MM.1S (cell line): ENCODE data around the gene FFAR2.

ENCODE experiments used
- DNase-seq: peaks from one replicate; pipeline ENCODE4 v3.0.0-alpha.2; 2015
- H2AFZ ChIP-seq: fragments of 300-600 bp; sonication (generic); 2 replicates; pipeline ENCODE4 v1.6.0; 2016; ENCODE audit warnings: antibody characterized with exemption, low read length
- H3F3A ChIP-seq: fragments of 300-600 bp; sonication (generic); 2 replicates; pipeline ENCODE4 v1.6.1; 2016; ENCODE audit warnings: mild to moderate bottlenecking, antibody characterized with exemption, low read length, moderate library complexity, mixed read lengths; ENCODE audit not compliant: insufficient read depth
- H3K27ac ChIP-seq: fragments of 300-600 bp; sonication (generic); 2 replicates; pipeline ENCODE4 v1.5.1; 2016; ENCODE audit warnings: mild to moderate bottlenecking, low read length
- H3K27me3 ChIP-seq: fragments of 300-600 bp; sonication (generic); replicated peaks from 2 replicates; pipeline ENCODE4 v1.6.0; 2016; ENCODE audit warnings: low read length; ENCODE audit not compliant: insufficient read depth
- H3K36me3 ChIP-seq: fragments of 300-600 bp; sonication (generic); replicated peaks from 2 replicates; pipeline ENCODE4 v1.6.1; 2016; ENCODE audit warnings: mild to moderate bottlenecking, low read length, mixed read lengths; ENCODE audit not compliant: insufficient read depth
- H3K4me1 ChIP-seq: fragments of 300-600 bp; sonication (generic); 2 replicates; pipeline ENCODE4 v1.6.1; 2016; ENCODE audit warnings: low read length, mixed read lengths
- H3K4me2 ChIP-seq: fragments of 300-600 bp; sonication (generic); 2 replicates; pipeline ENCODE4 v1.6.0; 2016; ENCODE audit warnings: low read depth, low read length
- H3K4me3 ChIP-seq: fragments of 300-600 bp; sonication (generic); 2 replicates; pipeline ENCODE4 v1.5.1; 2016; ENCODE audit warnings: low read length, mixed read lengths
- H3K79me2 ChIP-seq: fragments of 300-600 bp; sonication (generic); 2 replicates; pipeline ENCODE4 v1.6.1; 2016; ENCODE audit warnings: mixed run types, low read length, mixed read lengths
- H3K9ac ChIP-seq: fragments of 300-600 bp; sonication (generic); 2 replicates; pipeline ENCODE4 v1.6.1; 2016; ENCODE audit warnings: low read length, mixed read lengths
- H3K9me2 ChIP-seq: fragments of 300-600 bp; sonication (generic); replicated peaks from 2 replicates; pipeline ENCODE4 v1.6.1; 2016; ENCODE audit warnings: mild to moderate bottlenecking, low read length, mixed read lengths; ENCODE audit not compliant: insufficient read depth
- H3K9me3 ChIP-seq: fragments of 300-600 bp; sonication (generic); replicated peaks from 2 replicates; pipeline ENCODE4 v1.6.1; 2016; ENCODE audit warnings: mild to moderate bottlenecking, low read length, mixed read lengths; ENCODE audit not compliant: insufficient read depth
- H4K20me1 ChIP-seq: fragments of 300-600 bp; sonication (generic); 2 replicates; pipeline ENCODE4 v1.6.1; 2016; ENCODE audit warnings: mild to moderate bottlenecking, low read length, moderate library complexity, mixed read lengths; ENCODE audit not compliant: insufficient read depth
- CTCF ChIP-seq: fragments of 300-600 bp; sonication (generic); IDR thresholded peaks from 2 replicates; pipeline ENCODE4 v1.5.1; 2016; ENCODE audit warnings: antibody characterized with exemption, low read length, mixed read lengths
- EZH2 ChIP-seq: fragments of 300-600 bp; sonication (generic); optimal IDR thresholded peaks from 2 replicates; pipeline ENCODE3; 2017; ENCODE audit warnings: low read depth, mild to moderate bottlenecking, antibody characterized with exemption, low read length, mixed read lengths
- EZH2phosphoT487 ChIP-seq: fragments of 300-600 bp; sonication (generic); IDR thresholded peaks from 2 replicates; pipeline ENCODE4 v1.6.1; 2018; ENCODE audit warnings: antibody characterized with exemption, low read length

The FFAR2 gene

GRCh38 chr19:35455616-35456201, 7.7 kb downstream of the FFAR2 start:
- H3F3A ChIP-seq: peaks cover 20% of the 10 kb centered on the region
- peaks cover under 1% of the 10 kb centered on the region; the same call in 1 of the 2 replicates for H3K27me3 ChIP-seq
- no peak overlapping the region for H3K27ac ChIP-seq
- no peak overlapping the region for H3K9ac ChIP-seq
- H3K4me3 ChIP-seq: no peak overlapping the region
- TF ChIP-seq EZH2phosphoT487: no peak
- TF ChIP-seq EZH2: no peak
- no peak for TF ChIP-seq CTCF
- H3K4me2 ChIP-seq: no peak overlapping the region
- no peaks in the 10 kb centered on the region for H3K79me2 ChIP-seq
- H3K9me2 ChIP-seq: no peaks in the 10 kb centered on the region
- H3K9me3 ChIP-seq: no peaks in the 10 kb centered on the region
- H2AFZ ChIP-seq: no peak overlapping the region
- H4K20me1 ChIP-seq: no peaks in the 10 kb centered on the region
- no peaks in the 10 kb centered on the region for H3K36me3 ChIP-seq
- H3K4me1 ChIP-seq: peaks cover 37% of the 10 kb centered on the region
- DNase-seq: no peak

- Histone ChIP-seq H3K9ac (peak overlapping the region; percentile 6; the same call in 1 of the 2 replicates), H3K4me1 (peaks cover 27% of the 10 kb centered on the region), H3K9me3 (no peaks in the 10 kb centered on the region), H3K4me2 (peak overlapping the region; percentile 59), H3K27me3 (no peaks in the 10 kb centered on the region), H3K79me2 (no peaks in the 10 kb centered on the region), H3K4me3 (no peak overlapping the region; the same call in 1 of the 2 replicates), H3K9me2 (no peaks in the 10 kb centered on the region), H3F3A (peaks cover 11% of the 10 kb centered on the region), H4K20me1 (no peaks in the 10 kb centered on the region), H3K36me3 (no peaks in the 10 kb centered on the region), H3K27ac (peak overlapping the region; percentile 44; the same call in 1 of the 2 replicates), H2AFZ (no peak overlapping the region)
- peak; percentile 45 for DNase-seq
- TF ChIP-seq CTCF: no peak
- no peak for TF ChIP-seq EZH2phosphoT487
- no peak for TF ChIP-seq EZH2
Measured at GRCh38 chr19:35457173-35457572, 9.1 kb downstream of the FFAR2 start.

- no peak for DNase-seq
- Histone ChIP-seq H3K79me2 (no peaks in the 10 kb centered on the region), H2AFZ (no peak overlapping the region), H3K4me3 (no peak overlapping the region), H3K4me2 (peak overlapping the region; percentile 59; the same call in 1 of the 2 replicates), H3F3A (peaks cover 20% of the 10 kb centered on the region), H4K20me1 (no peaks in the 10 kb centered on the region), H3K27ac (no peak overlapping the region), H3K4me1 (peaks cover 33% of the 10 kb centered on the region), H3K36me3 (no peaks in the 10 kb centered on the region), H3K9me2 (no peaks in the 10 kb centered on the region), H3K27me3 (no peaks in the 10 kb centered on the region), H3K9me3 (no peaks in the 10 kb centered on the region), H3K9ac (no peak overlapping the region)
- TF ChIP-seq EZH2phosphoT487 (no peak), CTCF (no peak), EZH2 (no peak)
Measured at GRCh38 chr19:35458192-35458591, 10.1 kb downstream of the FFAR2 start.
